Articular chondrocyte of knee joint (primary cell): ENCODE data around the gene GRAMD2A. TPM values are rescaled to one million over a fixed set of nuclear protein-coding genes. Genes with fewer than 3 reads are reported as not detected.

ENCODE experiments used
- total RNA-seq: library from RNA; depleted of rRNA; stranded (reverse); fragments of >200 nt; gene quantifications from 2 replicates; pipeline ENCODE4 v1.2.3, GENCODE V29; 2012

GRAMD2A gene
- total RNA-seq: 0.54 and 1.0 TPM in 2 replicates

GRCh38 chr15:72197460-72198355 lies at the start of gene GRAMD2A:
TSS of gene GRAMD2A (minus strand) at chr15:72197787.

DNA sequence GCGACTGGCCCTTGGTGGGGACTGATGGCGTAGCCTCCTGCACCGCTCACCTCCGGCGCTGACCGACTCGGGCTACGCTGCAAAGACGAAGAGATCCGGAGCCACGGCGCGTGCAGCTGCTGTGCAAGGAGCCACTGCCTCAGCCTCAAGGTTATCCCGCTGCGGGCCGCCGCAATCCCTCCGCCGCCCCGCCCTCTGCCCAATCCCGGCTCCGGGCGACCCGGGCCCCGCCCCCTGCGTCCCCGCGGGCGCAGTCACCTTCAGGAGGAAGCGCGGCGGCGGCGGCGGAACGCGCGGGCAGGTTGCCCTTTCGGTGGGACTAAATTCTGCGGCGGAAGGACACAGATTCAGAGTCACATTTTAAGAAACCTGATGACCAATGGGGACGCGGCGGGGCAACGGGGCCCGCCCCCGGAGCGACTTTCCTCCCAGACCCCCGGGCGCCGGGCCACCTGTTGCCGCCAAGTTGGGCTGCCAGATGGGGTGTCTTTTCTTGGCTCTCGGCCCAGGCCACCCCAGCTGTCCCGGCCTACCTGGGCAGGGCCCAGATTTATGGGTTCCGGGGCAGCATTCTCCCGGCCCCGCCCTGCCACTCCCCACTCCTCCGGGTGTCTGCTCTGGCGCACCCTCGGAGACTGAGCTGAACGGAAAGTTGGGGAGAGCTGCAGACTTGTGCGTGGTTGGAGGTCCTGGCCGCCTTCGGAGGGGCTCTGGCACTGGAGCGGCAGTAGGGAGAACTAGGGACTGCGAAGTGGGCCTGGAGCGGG lies 33.7 kb upstream of the GRAMD2A start, which contains the start of gene PKM:
Gene PKM, minus strand, starts transcription at position 125 of the 767 bp plus-strand sequence. CDS start 12,093 bp downstream, outside the sequence.

DNA sequence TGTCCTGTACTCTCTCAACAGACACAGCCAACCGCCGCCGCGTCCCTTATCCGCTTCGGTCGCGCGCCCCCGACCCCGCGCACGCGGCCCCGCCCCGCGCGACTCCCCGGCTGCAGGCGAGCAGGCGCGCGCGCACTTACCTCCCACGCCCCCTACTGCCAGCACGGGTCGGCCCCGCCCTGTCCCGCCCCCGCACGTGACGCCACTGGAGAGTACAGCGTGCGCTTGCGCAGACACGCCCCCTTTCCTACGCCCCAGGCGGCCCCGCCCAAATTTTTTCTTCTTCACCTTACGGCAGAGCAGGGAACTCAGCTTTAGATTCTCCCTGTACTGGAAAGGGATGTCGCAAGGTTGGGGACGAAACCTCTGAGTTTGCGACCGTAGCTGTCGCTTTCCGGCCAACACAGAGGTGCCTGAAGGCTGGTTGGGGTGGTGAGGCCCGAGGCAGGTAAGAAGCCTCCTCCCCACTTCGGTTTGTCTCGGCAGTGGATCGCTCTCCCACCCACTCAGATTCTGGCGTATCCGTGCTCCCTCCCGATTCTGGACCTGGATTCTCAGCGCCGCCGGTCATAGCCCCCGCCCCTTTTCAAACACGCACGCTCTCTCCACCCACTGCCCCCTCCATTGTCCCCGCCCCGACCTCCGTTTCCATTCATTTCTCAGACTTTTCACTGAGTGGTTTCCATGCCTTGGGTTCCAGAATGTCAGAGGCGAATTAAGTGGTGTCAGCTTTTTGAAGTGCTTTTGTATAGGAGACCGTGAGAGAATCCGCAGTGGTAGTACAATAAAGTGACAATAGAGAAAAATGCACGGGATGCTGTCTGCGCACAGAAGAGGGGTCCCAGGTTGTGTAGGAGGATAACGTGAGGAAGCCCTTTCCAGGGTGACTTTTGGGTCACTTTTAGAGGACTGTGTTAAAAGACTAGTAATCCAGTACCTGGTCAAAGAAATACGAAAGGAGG lies 79.3 kb downstream of the GRAMD2A start, which contains the start of the genes MYO9A and SENP8:
Gene MYO9A, minus strand, starts transcription at position 134 of the 962 bp plus-strand sequence. CDS start 71,587 bp downstream, outside the sequence.
Gene SENP8, plus strand, starts transcription at position 387 of the 962 bp plus-strand sequence. CDS start 21,221 bp downstream, outside the sequence.

Other genes starting within 250 kb of the GRAMD2A start
- gene MYO9A, start 79.6 kb downstream of the GRAMD2A start, total RNA-seq: 82.6 and 88.2 TPM in 2 replicates
- 3.4 and 5.7 TPM in 2 replicates for gene SENP8, start 79.4 kb downstream of the GRAMD2A start, total RNA-seq
- 2,066 and 2,152 TPM in 2 replicates for gene PKM, start 33.4 kb upstream of the GRAMD2A start, total RNA-seq
- 28.4 and 28.8 TPM in 2 replicates for gene PARP6, start 74.8 kb upstream of the GRAMD2A start, total RNA-seq
- gene CELF6, start 122.4 kb upstream of the GRAMD2A start, total RNA-seq: 0.39 and 0.54 TPM in 2 replicates
- gene HEXA, start 178.2 kb upstream of the GRAMD2A start, total RNA-seq: 95.3 and 98.1 TPM in 2 replicates
- not detected in 2 replicates for gene TMEM202, start 200.5 kb upstream of the GRAMD2A start, total RNA-seq